HEK293 (cell line): ENCODE data around the gene TBC1D14.
A peak's percentile ranks its signal among the peaks of the same experiment; 100 is the strongest.

Experiments used
- FEZF1 ChIP-seq: fragments of 450-650 bp; formaldehyde crosslinking; IDR thresholded peaks from 2 replicates; pipeline ENCODE4 v1.5.1; 2016; ENCODE audit warnings: missing biosample characterization, missing genetic modification characterization
- GLIS2 ChIP-seq: fragments of 450-650 bp; formaldehyde crosslinking; IDR thresholded peaks from 2 replicates; pipeline ENCODE4 v1.5.1; 2016; ENCODE audit warnings: missing biosample characterization, missing genetic modification characterization
- KLF1 ChIP-seq: fragments of 450-650 bp; formaldehyde crosslinking; IDR thresholded peaks from 2 replicates; pipeline ENCODE4 v1.5.1; 2016; ENCODE audit warnings: missing biosample characterization, missing genetic modification characterization
- MEIS1 ChIP-seq: sonication (generic); formaldehyde crosslinking; IDR thresholded peaks from 2 replicates; pipeline ENCODE4 v1.8.1; 2022; ENCODE audit warnings: missing genetic modification reagents, mild to moderate bottlenecking, borderline replicate concordance
- OVOL3 ChIP-seq: fragments of 450-650 bp; formaldehyde crosslinking; IDR thresholded peaks from 2 replicates; pipeline ENCODE4 v1.5.1; 2016; ENCODE audit warnings: missing biosample characterization, missing genetic modification characterization
- REPIN1 ChIP-seq: fragments of 450-650 bp; formaldehyde crosslinking; IDR thresholded peaks from 2 replicates; pipeline ENCODE4 v1.5.1; 2017; ENCODE audit warnings: missing biosample characterization, missing genetic modification characterization, low read depth
- TCF7L2 ChIP-seq: IDR thresholded peaks from 2 replicates; pipeline ENCODE4 v1.6.1; 2011; ENCODE audit warnings: low read depth, mild to moderate bottlenecking, inconsistent platforms, low read length, moderate library complexity, borderline replicate concordance
- ZBTB1 ChIP-seq: fragments of 450-650 bp; formaldehyde crosslinking; IDR thresholded peaks from 2 replicates; pipeline ENCODE4 v1.5.1; 2016; ENCODE audit warnings: missing biosample characterization, missing genetic modification characterization
- ZBTB17 ChIP-seq: fragments of 450-650 bp; formaldehyde crosslinking; IDR thresholded peaks from 2 replicates; pipeline ENCODE4 v1.5.1; 2016; ENCODE audit warnings: missing biosample characterization, missing genetic modification characterization
- ZBTB20 ChIP-seq: fragments of 450-650 bp; formaldehyde crosslinking; IDR thresholded peaks from 2 replicates; pipeline ENCODE4 v1.5.1; 2016; ENCODE audit warnings: missing biosample characterization, missing genetic modification characterization
- ZBTB8A ChIP-seq: fragments of 450-650 bp; formaldehyde crosslinking; IDR thresholded peaks from 2 replicates; pipeline ENCODE4 v1.5.1; 2016; ENCODE audit warnings: missing biosample characterization, missing genetic modification characterization
- ZEB2 ChIP-seq: fragments of 450-650 bp; formaldehyde crosslinking; IDR thresholded peaks from 2 replicates; pipeline ENCODE4 v1.5.1; 2016; ENCODE audit warnings: missing biosample characterization, missing genetic modification characterization
- ZFHX2 ChIP-seq: fragments of 450-650 bp; formaldehyde crosslinking; conservative IDR thresholded peaks from 2 replicates; pipeline ENCODE4 v1.5.1; 2016; ENCODE audit warnings: missing biosample characterization, missing genetic modification characterization
- ZNF19 ChIP-seq: fragments of 450-650 bp; formaldehyde crosslinking; IDR thresholded peaks from 2 replicates; pipeline ENCODE4; 2016; ENCODE audit warnings: missing biosample characterization, missing genetic modification characterization, low read depth
- ZNF214 ChIP-seq: fragments of 450-650 bp; formaldehyde crosslinking; IDR thresholded peaks from 2 replicates; pipeline ENCODE4 v1.5.1; 2017; ENCODE audit warnings: missing biosample characterization, mild to moderate bottlenecking, missing genetic modification characterization, borderline replicate concordance
- ZNF335 ChIP-seq: fragments of 450-650 bp; formaldehyde crosslinking; conservative IDR thresholded peaks from 2 replicates; pipeline ENCODE4 v1.5.1; 2016; ENCODE audit warnings: missing biosample characterization, missing genetic modification characterization
- ZNF423 ChIP-seq: fragments of 450-650 bp; formaldehyde crosslinking; IDR thresholded peaks from 2 replicates; pipeline ENCODE4 v1.5.1; 2016; ENCODE audit warnings: missing biosample characterization, missing genetic modification characterization
- ZNF48 ChIP-seq: fragments of 450-650 bp; formaldehyde crosslinking; IDR thresholded peaks from 2 replicates; pipeline ENCODE4 v1.5.1; 2016; ENCODE audit warnings: missing biosample characterization, missing genetic modification characterization
- ZNF510 ChIP-seq: fragments of 450-650 bp; formaldehyde crosslinking; IDR thresholded peaks from 2 replicates; pipeline ENCODE4 v1.5.1; 2018; ENCODE audit warnings: mild to moderate bottlenecking, missing genetic modification characterization, missing biosample characterization; ENCODE audit not compliant: insufficient replicate concordance
- ZNF560 ChIP-seq: fragments of 450-650 bp; formaldehyde crosslinking; IDR thresholded peaks from 2 replicates; pipeline ENCODE4 v1.5.1; 2017; ENCODE audit warnings: missing biosample characterization, missing genetic modification characterization, borderline replicate concordance
- ZNF561 ChIP-seq: fragments of 450-650 bp; IDR thresholded peaks from 2 replicates; pipeline ENCODE4 v1.5.1; 2018; ENCODE audit warnings: missing biosample characterization, missing genetic modification characterization, borderline replicate concordance
- ZNF768 ChIP-seq: fragments of 450-650 bp; formaldehyde crosslinking; IDR thresholded peaks from 2 replicates; pipeline ENCODE4 v1.5.1; 2018; ENCODE audit warnings: missing biosample characterization, mild to moderate bottlenecking, missing genetic modification characterization
- ZNF776 ChIP-seq: fragments of 450-650 bp; formaldehyde crosslinking; IDR thresholded peaks from 2 replicates; pipeline ENCODE4 v1.5.0; 2017; ENCODE audit warnings: missing biosample characterization, missing genetic modification characterization, borderline replicate concordance
- ZNF777 ChIP-seq: fragments of 450-650 bp; formaldehyde crosslinking; IDR thresholded peaks from 2 replicates; pipeline ENCODE4 v1.5.1; 2017; ENCODE audit warnings: missing biosample characterization, missing genetic modification characterization, borderline replicate concordance
- ZNF791 ChIP-seq: fragments of 450-650 bp; formaldehyde crosslinking; IDR thresholded peaks from 2 replicates; pipeline ENCODE4 v1.5.1; 2016; ENCODE audit warnings: missing biosample characterization, missing genetic modification characterization
- ZNF792 ChIP-seq: fragments of 450-650 bp; formaldehyde crosslinking; IDR thresholded peaks from 2 replicates; pipeline ENCODE4 v1.5.1; 2016; ENCODE audit warnings: missing biosample characterization, missing genetic modification characterization
- ZSCAN23 ChIP-seq: fragments of 450-650 bp; formaldehyde crosslinking; IDR thresholded peaks from 2 replicates; pipeline ENCODE4 v1.5.1; 2016; ENCODE audit warnings: missing biosample characterization, missing genetic modification characterization
- TF ChIP-seq, protein P1 (sequence below): fragments of 450-650 bp; formaldehyde crosslinking; IDR thresholded peaks from 2 replicates; pipeline ENCODE4 v1.5.1; 2016; ENCODE audit warnings: missing biosample characterization, missing genetic modification characterization, borderline replicate concordance
- TF ChIP-seq, protein P2 (sequence below): fragments of 450-650 bp; formaldehyde crosslinking; IDR thresholded peaks from 2 replicates; pipeline ENCODE4 v1.5.1; 2016; ENCODE audit warnings: missing biosample characterization, missing genetic modification characterization, low read depth
- TF ChIP-seq, protein P3 (sequence below): fragments of 450-650 bp; formaldehyde crosslinking; IDR thresholded peaks from 2 replicates; pipeline ENCODE4 v1.5.1; 2017; ENCODE audit warnings: missing biosample characterization, missing genetic modification characterization
- TF ChIP-seq, protein P4 (sequence below): fragments of 450-650 bp; formaldehyde crosslinking; IDR thresholded peaks from 2 replicates; pipeline ENCODE4 v1.5.1; 2017; ENCODE audit warnings: missing biosample characterization, missing genetic modification characterization

Gene TBC1D14

DNA sequence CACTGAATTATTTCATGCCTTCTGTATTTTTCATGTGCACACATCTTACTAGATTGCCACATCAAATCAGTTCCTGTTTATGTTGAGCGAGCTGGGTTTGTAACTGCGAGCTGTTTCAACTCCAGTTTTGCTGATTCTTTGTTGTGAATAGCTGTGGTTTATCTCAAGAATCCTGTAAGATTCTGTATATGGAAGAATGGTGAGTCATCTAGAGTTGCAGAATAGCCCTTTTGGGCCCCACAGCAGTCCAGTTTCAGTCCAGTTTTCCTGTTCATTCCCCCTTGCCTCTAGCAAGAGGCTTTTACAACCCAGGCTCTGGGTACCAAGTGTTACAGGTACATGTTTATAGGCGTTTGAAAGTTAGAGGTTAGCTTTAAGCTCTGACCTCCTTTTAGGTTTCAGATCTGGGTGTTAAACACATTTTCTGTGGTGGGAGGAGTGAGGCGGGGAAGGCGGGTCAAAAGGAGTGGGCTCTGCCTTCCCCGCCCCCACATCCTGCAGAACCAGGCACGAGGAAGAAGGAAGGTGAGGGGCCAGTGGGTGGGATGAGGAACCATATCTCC is 32.7 kb downstream of the TBC1D14 start (continued):
- TF ChIP-seq ZNF561 (tag by site-specific recombination): no peak
- peak; percentile 41 for TF ChIP-seq ZNF335 (tag by site-specific recombination)
- TF ChIP-seq ZFHX2: peak; percentile 80
- no peak for TF ChIP-seq REPIN1 (tag by site-specific recombination)
- TF ChIP-seq ZNF777: no peak
- no peak for TF ChIP-seq ZNF776 (tag by site-specific recombination)
- TF ChIP-seq, protein P1, sequence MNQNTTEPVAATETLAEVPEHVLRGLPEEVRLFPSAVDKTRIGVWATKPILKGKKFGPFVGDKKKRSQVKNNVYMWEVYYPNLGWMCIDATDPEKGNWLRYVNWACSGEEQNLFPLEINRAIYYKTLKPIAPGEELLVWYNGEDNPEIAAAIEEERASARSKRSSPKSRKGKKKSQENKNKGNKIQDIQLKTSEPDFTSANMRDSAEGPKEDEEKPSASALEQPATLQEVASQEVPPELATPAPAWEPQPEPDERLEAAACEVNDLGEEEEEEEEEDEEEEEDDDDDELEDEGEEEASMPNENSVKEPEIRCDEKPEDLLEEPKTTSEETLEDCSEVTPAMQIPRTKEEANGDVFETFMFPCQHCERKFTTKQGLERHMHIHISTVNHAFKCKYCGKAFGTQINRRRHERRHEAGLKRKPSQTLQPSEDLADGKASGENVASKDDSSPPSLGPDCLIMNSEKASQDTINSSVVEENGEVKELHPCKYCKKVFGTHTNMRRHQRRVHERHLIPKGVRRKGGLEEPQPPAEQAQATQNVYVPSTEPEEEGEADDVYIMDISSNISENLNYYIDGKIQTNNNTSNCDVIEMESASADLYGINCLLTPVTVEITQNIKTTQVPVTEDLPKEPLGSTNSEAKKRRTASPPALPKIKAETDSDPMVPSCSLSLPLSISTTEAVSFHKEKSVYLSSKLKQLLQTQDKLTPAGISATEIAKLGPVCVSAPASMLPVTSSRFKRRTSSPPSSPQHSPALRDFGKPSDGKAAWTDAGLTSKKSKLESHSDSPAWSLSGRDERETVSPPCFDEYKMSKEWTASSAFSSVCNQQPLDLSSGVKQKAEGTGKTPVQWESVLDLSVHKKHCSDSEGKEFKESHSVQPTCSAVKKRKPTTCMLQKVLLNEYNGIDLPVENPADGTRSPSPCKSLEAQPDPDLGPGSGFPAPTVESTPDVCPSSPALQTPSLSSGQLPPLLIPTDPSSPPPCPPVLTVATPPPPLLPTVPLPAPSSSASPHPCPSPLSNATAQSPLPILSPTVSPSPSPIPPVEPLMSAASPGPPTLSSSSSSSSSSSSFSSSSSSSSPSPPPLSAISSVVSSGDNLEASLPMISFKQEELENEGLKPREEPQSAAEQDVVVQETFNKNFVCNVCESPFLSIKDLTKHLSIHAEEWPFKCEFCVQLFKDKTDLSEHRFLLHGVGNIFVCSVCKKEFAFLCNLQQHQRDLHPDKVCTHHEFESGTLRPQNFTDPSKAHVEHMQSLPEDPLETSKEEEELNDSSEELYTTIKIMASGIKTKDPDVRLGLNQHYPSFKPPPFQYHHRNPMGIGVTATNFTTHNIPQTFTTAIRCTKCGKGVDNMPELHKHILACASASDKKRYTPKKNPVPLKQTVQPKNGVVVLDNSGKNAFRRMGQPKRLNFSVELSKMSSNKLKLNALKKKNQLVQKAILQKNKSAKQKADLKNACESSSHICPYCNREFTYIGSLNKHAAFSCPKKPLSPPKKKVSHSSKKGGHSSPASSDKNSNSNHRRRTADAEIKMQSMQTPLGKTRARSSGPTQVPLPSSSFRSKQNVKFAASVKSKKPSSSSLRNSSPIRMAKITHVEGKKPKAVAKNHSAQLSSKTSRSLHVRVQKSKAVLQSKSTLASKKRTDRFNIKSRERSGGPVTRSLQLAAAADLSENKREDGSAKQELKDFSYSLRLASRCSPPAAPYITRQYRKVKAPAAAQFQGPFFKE (tag by site-specific recombination): no peak
- TF ChIP-seq MEIS1 (CRISPR knock-in tag): no peak
- TF ChIP-seq ZSCAN23: no peak
- TF ChIP-seq ZNF791 (tag by site-specific recombination): no peak
- no peak for TF ChIP-seq ZNF48 (tag by site-specific recombination)
- no peak for TF ChIP-seq FEZF1 (tag by site-specific recombination)
- TF ChIP-seq ZBTB17: no peak
- peak; percentile 22; the same call in 1 of the 2 replicates for TF ChIP-seq ZEB2 (tag by site-specific recombination)
- 0 out of 2 replicates have a peak, but pooled peaks have one; percentile 12 for TF ChIP-seq ZBTB8A
- no peak for TF ChIP-seq ZNF768 (tag by site-specific recombination)
- TF ChIP-seq GLIS2 (tag by site-specific recombination): no peak
- TF ChIP-seq ZNF19 (tag by site-specific recombination): no peak
- no peak for TF ChIP-seq OVOL3 (tag by site-specific recombination)
- no peak for TF ChIP-seq ZNF423 (tag by site-specific recombination)
- no peak for TF ChIP-seq ZNF560 (tag by site-specific recombination)
- TF ChIP-seq, protein P2, sequence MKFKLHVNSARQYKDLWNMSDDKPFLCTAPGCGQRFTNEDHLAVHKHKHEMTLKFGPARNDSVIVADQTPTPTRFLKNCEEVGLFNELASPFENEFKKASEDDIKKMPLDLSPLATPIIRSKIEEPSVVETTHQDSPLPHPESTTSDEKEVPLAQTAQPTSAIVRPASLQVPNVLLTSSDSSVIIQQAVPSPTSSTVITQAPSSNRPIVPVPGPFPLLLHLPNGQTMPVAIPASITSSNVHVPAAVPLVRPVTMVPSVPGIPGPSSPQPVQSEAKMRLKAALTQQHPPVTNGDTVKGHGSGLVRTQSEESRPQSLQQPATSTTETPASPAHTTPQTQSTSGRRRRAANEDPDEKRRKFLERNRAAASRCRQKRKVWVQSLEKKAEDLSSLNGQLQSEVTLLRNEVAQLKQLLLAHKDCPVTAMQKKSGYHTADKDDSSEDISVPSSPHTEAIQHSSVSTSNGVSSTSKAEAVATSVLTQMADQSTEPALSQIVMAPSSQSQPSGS (tag by site-specific recombination): no peak
- TF ChIP-seq, protein P3, sequence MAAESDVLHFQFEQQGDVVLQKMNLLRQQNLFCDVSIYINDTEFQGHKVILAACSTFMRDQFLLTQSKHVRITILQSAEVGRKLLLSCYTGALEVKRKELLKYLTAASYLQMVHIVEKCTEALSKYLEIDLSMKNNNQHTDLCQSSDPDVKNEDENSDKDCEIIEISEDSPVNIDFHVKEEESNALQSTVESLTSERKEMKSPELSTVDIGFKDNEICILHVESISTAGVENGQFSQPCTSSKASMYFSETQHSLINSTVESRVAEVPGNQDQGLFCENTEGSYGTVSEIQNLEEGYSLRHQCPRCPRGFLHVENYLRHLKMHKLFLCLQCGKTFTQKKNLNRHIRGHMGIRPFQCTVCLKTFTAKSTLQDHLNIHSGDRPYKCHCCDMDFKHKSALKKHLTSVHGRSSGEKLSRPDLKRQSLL: no peak
- TF ChIP-seq, protein P4, sequence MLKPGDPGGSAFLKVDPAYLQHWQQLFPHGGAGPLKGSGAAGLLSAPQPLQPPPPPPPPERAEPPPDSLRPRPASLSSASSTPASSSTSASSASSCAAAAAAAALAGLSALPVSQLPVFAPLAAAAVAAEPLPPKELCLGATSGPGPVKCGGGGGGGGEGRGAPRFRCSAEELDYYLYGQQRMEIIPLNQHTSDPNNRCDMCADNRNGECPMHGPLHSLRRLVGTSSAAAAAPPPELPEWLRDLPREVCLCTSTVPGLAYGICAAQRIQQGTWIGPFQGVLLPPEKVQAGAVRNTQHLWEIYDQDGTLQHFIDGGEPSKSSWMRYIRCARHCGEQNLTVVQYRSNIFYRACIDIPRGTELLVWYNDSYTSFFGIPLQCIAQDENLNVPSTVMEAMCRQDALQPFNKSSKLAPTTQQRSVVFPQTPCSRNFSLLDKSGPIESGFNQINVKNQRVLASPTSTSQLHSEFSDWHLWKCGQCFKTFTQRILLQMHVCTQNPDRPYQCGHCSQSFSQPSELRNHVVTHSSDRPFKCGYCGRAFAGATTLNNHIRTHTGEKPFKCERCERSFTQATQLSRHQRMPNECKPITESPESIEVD (tag by site-specific recombination): peak; percentile 86
- no peak for TF ChIP-seq ZBTB1 (tag by site-specific recombination)
- no peak for TF ChIP-seq ZNF792 (tag by site-specific recombination)
- no peak for TF ChIP-seq TCF7L2
- no peak for TF ChIP-seq ZNF510 (tag by site-specific recombination)
- no peak for TF ChIP-seq KLF1 (tag by site-specific recombination)
- no peak for TF ChIP-seq ZNF214 (tag by site-specific recombination)
- no peak for TF ChIP-seq ZBTB20 (tag by site-specific recombination)
